ENCODE data around the gene TUBB4B.

DNA sequence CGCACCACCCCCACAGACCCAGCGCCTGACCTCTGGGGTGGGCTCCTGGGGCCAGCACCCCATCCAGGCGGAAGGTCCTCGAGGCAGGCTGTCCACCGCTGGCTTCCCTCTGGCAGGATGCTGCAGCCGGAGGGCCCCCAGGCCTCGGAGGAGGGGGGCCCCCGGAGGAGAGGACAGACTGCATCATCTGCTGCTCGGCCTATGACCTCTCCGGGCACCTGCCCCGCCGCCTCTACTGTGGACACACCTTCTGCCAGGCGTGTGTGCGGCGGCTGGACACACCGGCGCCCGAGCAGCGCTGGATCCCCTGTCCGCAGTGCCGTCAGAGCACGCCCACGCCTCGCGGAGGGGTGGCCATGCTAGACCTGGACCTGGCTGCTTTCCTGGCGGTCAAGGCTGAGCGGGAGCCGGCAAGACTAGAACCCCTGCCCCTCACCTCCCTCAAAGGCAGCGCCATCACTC is 12.6 kb upstream of the TUBB4B start:
- TF ChIP-seq, protein P1, sequence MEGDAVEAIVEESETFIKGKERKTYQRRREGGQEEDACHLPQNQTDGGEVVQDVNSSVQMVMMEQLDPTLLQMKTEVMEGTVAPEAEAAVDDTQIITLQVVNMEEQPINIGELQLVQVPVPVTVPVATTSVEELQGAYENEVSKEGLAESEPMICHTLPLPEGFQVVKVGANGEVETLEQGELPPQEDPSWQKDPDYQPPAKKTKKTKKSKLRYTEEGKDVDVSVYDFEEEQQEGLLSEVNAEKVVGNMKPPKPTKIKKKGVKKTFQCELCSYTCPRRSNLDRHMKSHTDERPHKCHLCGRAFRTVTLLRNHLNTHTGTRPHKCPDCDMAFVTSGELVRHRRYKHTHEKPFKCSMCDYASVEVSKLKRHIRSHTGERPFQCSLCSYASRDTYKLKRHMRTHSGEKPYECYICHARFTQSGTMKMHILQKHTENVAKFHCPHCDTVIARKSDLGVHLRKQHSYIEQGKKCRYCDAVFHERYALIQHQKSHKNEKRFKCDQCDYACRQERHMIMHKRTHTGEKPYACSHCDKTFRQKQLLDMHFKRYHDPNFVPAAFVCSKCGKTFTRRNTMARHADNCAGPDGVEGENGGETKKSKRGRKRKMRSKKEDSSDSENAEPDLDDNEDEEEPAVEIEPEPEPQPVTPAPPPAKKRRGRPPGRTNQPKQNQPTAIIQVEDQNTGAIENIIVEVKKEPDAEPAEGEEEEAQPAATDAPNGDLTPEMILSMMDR (IDR thresholded peaks at IDR 0.05): no peak
- no peak for TF ChIP-seq POLR2A (IDR thresholded peaks at IDR 0.05)

Measured in Peyer's patch (tissue), 4 donors.